Vagina (tissue), 2 donors: ENCODE results near the gene ZNF134.

ENCODE experiments used
- CTCF ChIP-seq, 3 experiments: fragments of 450-650 bp in 2 of 3; fragments of 200-600 bp in 1 of 3; sonication (generic) in 1 of 3; IDR thresholded peaks; one replicate each; pipeline ENCODE4 v1.5.1; 2017 to 2019; ENCODE audit warnings: antibody characterized with exemption in 3 of 3, mild to moderate bottlenecking in 2 of 3, moderate library complexity in 2 of 3
- POLR2A ChIP-seq, 2 donors: fragments of 450-650 bp; IDR thresholded peaks; one replicate each; pipeline ENCODE4 v1.6.1; 2017; ENCODE audit warnings: antibody characterized with exemption in 2 of 2, mild to moderate bottlenecking in 2 of 2, moderate library complexity in 2 of 2
- POLR2AphosphoS5 ChIP-seq, 2 donors: sonication (generic); formaldehyde crosslinking; IDR thresholded peaks; one replicate each; pipeline ENCODE4 v1.9.0; 2017; ENCODE audit warnings: antibody characterized with exemption in 2 of 2, mild to moderate bottlenecking in 2 of 2, low read depth in 1 of 2; ENCODE audit not compliant: insufficient read depth in 1 of 2

- TF ChIP-seq CTCF (IDR thresholded peaks at IDR 0.05) (no peak), POLR2AphosphoS5 (IDR thresholded peaks at IDR 0.05; ENCODE audit: insufficient read depth in 1 of 2, low read depth in 1 of 2) (no peak), POLR2A (IDR thresholded peaks at IDR 0.05) (no peak)
Observed at GRCh38 chr19:57643734-57644133, 29.7 kb downstream of the ZNF134 start.
